WTC11 (cell line): ENCODE data around the gene RPN1. TPM values are rescaled to one million over a fixed set of nuclear protein-coding genes. Genes with fewer than 3 reads are reported as not detected.

Experiments used
- ATAC-seq: fragments of 200-7000 bp; cut with Tn5 transposase; 2 replicates; pipeline ENCODE4 v1.10.0; 2021; ENCODE audit warnings: mild to moderate bottlenecking, moderate library complexity
- CTCF ChIA-PET: fragments of 300-600 bp; sonication (Branson Sonifier 250); formaldehyde crosslinking; loops from one replicate; lab custom pipeline; 2021; ENCODE audit warnings: antibody characterized with exemption; lab: Charles Lee
- POLR2A ChIA-PET: fragments of 350-600 bp; sonication (Branson Sonifier 250); formaldehyde crosslinking; loops from one replicate; lab custom pipeline; 2021; ENCODE audit warnings: antibody characterized with exemption; lab: Charles Lee
- DNase-seq: peaks from one replicate; pipeline ENCODE4 v3.0.0; 2021; ENCODE audit warnings: low spot score
- H3K27ac Mint-ChIP-seq: 2 replicates; pipeline ENCODE4 v1.8.0; 2021; ENCODE audit warnings: mixed read lengths
- H3K27me3 Mint-ChIP-seq: 2 replicates; pipeline ENCODE4 v1.8.0; 2021; ENCODE audit warnings: low read depth, mild to moderate bottlenecking, moderate library complexity, mixed read lengths
- H3K36me3 Mint-ChIP-seq: 2 replicates; pipeline ENCODE4 v1.8.0; 2021; ENCODE audit warnings: mixed read lengths
- H3K4me1 Mint-ChIP-seq: 2 replicates; pipeline ENCODE4 v1.8.0; 2022; ENCODE audit warnings: mixed read lengths
- H3K4me3 Mint-ChIP-seq: 2 replicates; pipeline ENCODE4 v1.8.0; 2021; ENCODE audit warnings: mild to moderate bottlenecking, moderate library complexity, mixed read lengths
- H3K9me3 Mint-ChIP-seq: 2 replicates; pipeline ENCODE4 v1.8.0; 2021; ENCODE audit warnings: mixed read lengths
- ELF4 ChIP-seq: sonication (generic); formaldehyde crosslinking; IDR thresholded peaks from 2 replicates; pipeline ENCODE4 v1.8.1; 2022; ENCODE audit warnings: low read depth, mild to moderate bottlenecking, moderate library complexity, missing genetic modification reagents
- FOXJ3 ChIP-seq: sonication (generic); formaldehyde crosslinking; IDR thresholded peaks from 2 replicates; pipeline ENCODE4 v1.9.0; 2021; ENCODE audit warnings: missing genetic modification reagents, mild to moderate bottlenecking, borderline replicate concordance
- MYBL2 ChIP-seq: sonication (generic); formaldehyde crosslinking; IDR thresholded peaks from 2 replicates; pipeline ENCODE4 v1.8.1; 2023; ENCODE audit warnings: mild to moderate bottlenecking, moderate library complexity, missing genetic modification reagents
- RELA ChIP-seq: sonication (generic); formaldehyde crosslinking; IDR thresholded peaks from 2 replicates; pipeline ENCODE4 v1.8.1; 2022; ENCODE audit warnings: missing genetic modification reagents, mild to moderate bottlenecking, borderline replicate concordance
- TEAD4 ChIP-seq: sonication (generic); formaldehyde crosslinking; IDR thresholded peaks from 2 replicates; pipeline ENCODE4 v1.8.0; 2022; ENCODE audit warnings: mild to moderate bottlenecking, missing genetic modification reagents
- ZNF423 ChIP-seq: fragments of 250-450 bp; sonication (Bioruptor Pico); IDR thresholded peaks from 2 replicates; pipeline ENCODE4 v2.1.2; 2022; ENCODE audit warnings: mild to moderate bottlenecking, moderate library complexity
- total RNA-seq: library from RNA; stranded (reverse); gene quantifications from 3 replicates; pipeline ENCODE4 v1.2.3, GENCODE V29; 2021
- TF ChIP-seq, protein P1 (sequence below): sonication (generic); formaldehyde crosslinking; IDR thresholded peaks from 2 replicates; pipeline ENCODE4 v1.8.0; 2023; ENCODE audit warnings: missing genetic modification reagents, mild to moderate bottlenecking, borderline replicate concordance
- TF ChIP-seq, protein P2 (sequence below): sonication (generic); formaldehyde crosslinking; IDR thresholded peaks from 2 replicates; pipeline ENCODE4 v1.8.0; 2023; ENCODE audit warnings: mild to moderate bottlenecking, missing genetic modification reagents
- TF ChIP-seq, protein P3 (sequence below): sonication (generic); formaldehyde crosslinking; IDR thresholded peaks from 2 replicates; pipeline ENCODE4 v1.8.0; 2023; ENCODE audit warnings: missing genetic modification reagents
- TF ChIP-seq, protein P4 (sequence below): sonication (generic); formaldehyde crosslinking; IDR thresholded peaks from 2 replicates; pipeline ENCODE4 v1.8.1; 2022; ENCODE audit warnings: low read depth, mild to moderate bottlenecking, moderate library complexity, missing genetic modification reagents, borderline replicate concordance
- TF ChIP-seq, protein P5 (sequence below): sonication (generic); formaldehyde crosslinking; IDR thresholded peaks from 2 replicates; pipeline ENCODE4 v1.8.1; 2022; ENCODE audit warnings: missing genetic modification reagents, borderline replicate concordance
- TF ChIP-seq, protein P6 (sequence below): sonication (generic); formaldehyde crosslinking; IDR thresholded peaks from 2 replicates; pipeline ENCODE4 v1.8.0; 2022; ENCODE audit warnings: mild to moderate bottlenecking, missing genetic modification reagents

RPN1 gene
- total RNA-seq, 1 experiment from 2014 or later: 160 TPM

DNA sequence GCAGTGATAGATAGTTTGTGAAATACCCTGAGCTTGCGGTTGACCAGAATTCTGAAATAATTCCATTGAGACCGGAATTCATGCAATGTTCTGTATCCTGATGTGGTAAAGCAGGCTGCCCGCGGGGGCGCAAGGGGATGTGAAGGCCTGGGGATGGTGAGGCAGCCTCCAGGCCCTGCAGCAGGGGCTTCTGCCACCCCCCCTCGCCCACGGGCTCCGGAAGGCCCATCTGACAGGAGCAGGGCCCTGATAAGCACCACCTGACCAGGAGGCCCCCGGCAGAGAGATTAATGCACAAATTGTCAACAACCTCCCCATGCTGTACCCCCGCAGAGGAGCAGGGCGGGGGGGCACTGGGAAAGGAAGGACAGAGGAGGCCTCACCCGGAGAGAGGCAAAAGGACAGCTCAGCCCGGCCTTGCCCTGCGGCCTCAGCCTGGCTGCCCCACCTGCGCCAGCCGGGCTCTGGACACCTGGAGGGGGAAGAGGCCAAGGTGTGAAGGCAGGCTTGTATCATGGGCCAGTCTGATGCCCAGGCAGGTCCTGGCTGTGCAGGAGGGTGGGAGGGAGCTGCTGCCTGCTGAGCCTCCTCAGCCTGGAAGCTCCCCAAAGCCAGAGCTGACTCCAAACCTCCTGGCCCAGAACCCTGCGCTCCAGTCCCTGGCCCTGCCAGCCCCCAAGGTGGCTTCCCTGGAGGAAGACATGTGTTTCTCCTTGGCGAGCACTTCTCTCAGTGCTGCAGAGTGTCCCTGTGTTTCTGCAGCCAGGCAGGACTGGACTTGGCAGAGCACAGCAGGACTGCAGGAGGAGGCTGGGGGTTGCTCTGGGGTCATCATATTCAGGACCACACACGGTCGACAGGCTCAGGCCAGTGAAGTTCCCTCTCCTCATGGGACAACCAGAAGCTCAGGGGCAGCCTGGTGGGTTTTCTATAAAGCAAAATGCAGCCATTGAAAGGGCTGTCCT lies 46.5 kb downstream of the RPN1 start (continued):
- TF ChIP-seq, protein P1, sequence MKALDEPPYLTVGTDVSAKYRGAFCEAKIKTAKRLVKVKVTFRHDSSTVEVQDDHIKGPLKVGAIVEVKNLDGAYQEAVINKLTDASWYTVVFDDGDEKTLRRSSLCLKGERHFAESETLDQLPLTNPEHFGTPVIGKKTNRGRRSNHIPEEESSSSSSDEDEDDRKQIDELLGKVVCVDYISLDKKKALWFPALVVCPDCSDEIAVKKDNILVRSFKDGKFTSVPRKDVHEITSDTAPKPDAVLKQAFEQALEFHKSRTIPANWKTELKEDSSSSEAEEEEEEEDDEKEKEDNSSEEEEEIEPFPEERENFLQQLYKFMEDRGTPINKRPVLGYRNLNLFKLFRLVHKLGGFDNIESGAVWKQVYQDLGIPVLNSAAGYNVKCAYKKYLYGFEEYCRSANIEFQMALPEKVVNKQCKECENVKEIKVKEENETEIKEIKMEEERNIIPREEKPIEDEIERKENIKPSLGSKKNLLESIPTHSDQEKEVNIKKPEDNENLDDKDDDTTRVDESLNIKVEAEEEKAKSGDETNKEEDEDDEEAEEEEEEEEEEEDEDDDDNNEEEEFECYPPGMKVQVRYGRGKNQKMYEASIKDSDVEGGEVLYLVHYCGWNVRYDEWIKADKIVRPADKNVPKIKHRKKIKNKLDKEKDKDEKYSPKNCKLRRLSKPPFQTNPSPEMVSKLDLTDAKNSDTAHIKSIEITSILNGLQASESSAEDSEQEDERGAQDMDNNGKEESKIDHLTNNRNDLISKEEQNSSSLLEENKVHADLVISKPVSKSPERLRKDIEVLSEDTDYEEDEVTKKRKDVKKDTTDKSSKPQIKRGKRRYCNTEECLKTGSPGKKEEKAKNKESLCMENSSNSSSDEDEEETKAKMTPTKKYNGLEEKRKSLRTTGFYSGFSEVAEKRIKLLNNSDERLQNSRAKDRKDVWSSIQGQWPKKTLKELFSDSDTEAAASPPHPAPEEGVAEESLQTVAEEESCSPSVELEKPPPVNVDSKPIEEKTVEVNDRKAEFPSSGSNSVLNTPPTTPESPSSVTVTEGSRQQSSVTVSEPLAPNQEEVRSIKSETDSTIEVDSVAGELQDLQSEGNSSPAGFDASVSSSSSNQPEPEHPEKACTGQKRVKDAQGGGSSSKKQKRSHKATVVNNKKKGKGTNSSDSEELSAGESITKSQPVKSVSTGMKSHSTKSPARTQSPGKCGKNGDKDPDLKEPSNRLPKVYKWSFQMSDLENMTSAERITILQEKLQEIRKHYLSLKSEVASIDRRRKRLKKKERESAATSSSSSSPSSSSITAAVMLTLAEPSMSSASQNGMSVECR (CRISPR knock-in tag): no peak
- TF ChIP-seq TEAD4 (CRISPR knock-in tag): no peak

DNA sequence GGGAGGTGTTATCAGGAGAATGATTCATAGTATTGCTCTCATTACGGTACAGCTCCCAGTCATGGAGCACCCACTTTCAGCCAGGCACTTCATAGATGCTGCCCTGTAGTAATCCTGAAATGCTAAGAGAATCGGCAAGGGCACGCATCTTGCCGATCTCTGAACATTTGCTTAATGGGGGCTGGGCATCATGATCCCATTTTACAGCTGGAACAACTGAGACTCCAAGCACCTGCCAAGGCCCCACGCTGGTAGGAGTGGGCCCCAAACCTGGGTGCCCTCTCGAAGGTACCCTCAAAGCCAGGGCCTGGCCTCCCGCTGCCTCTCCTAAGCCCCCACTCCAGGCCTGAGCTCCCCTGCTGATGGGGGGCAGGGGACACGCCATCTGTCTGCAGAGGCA lies 47.3 kb downstream of the RPN1 start:
- POLR2A ChIA-PET: no interaction called here
- H3K9me3 Mint-ChIP-seq: no peaks in the 10 kb centered on the region
- TF ChIP-seq MYBL2 (CRISPR knock-in tag) (no peak), FOXJ3 (no peak), RELA (CRISPR knock-in tag) (no peak), ZNF423 (CRISPR knock-in tag) (no peak)
- TF ChIP-seq, protein P2, sequence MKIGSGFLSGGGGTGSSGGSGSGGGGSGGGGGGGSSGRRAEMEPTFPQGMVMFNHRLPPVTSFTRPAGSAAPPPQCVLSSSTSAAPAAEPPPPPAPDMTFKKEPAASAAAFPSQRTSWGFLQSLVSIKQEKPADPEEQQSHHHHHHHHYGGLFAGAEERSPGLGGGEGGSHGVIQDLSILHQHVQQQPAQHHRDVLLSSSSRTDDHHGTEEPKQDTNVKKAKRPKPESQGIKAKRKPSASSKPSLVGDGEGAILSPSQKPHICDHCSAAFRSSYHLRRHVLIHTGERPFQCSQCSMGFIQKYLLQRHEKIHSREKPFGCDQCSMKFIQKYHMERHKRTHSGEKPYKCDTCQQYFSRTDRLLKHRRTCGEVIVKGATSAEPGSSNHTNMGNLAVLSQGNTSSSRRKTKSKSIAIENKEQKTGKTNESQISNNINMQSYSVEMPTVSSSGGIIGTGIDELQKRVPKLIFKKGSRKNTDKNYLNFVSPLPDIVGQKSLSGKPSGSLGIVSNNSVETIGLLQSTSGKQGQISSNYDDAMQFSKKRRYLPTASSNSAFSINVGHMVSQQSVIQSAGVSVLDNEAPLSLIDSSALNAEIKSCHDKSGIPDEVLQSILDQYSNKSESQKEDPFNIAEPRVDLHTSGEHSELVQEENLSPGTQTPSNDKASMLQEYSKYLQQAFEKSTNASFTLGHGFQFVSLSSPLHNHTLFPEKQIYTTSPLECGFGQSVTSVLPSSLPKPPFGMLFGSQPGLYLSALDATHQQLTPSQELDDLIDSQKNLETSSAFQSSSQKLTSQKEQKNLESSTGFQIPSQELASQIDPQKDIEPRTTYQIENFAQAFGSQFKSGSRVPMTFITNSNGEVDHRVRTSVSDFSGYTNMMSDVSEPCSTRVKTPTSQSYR (CRISPR knock-in tag): no peak
- TF ChIP-seq, protein P3, sequence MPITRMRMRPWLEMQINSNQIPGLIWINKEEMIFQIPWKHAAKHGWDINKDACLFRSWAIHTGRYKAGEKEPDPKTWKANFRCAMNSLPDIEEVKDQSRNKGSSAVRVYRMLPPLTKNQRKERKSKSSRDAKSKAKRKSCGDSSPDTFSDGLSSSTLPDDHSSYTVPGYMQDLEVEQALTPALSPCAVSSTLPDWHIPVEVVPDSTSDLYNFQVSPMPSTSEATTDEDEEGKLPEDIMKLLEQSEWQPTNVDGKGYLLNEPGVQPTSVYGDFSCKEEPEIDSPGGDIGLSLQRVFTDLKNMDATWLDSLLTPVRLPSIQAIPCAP: no peak
- TF ChIP-seq, all 79 proteins: peak for 0
- H3K4me1 Mint-ChIP-seq: no peaks in the 10 kb centered on the region
- CTCF ChIA-PET: interaction anchor here (0.7 to 1.1 kb wide), 3 partner anchors 14 to 77 kb away, joined by 3 to 4 read pairs (median 4); no protein-coding TSS in a partner anchor
- H3K36me3 Mint-ChIP-seq: no peaks in the 10 kb centered on the region
- no peak overlapping the region for H3K4me3 Mint-ChIP-seq
- H3K27me3 Mint-ChIP-seq: peaks cover 7% of the 10 kb centered on the region; the same call in 1 of the 2 replicates
- ATAC-seq: no peak
- H3K27ac Mint-ChIP-seq: no peak overlapping the region
- no peak for DNase-seq

DNA sequence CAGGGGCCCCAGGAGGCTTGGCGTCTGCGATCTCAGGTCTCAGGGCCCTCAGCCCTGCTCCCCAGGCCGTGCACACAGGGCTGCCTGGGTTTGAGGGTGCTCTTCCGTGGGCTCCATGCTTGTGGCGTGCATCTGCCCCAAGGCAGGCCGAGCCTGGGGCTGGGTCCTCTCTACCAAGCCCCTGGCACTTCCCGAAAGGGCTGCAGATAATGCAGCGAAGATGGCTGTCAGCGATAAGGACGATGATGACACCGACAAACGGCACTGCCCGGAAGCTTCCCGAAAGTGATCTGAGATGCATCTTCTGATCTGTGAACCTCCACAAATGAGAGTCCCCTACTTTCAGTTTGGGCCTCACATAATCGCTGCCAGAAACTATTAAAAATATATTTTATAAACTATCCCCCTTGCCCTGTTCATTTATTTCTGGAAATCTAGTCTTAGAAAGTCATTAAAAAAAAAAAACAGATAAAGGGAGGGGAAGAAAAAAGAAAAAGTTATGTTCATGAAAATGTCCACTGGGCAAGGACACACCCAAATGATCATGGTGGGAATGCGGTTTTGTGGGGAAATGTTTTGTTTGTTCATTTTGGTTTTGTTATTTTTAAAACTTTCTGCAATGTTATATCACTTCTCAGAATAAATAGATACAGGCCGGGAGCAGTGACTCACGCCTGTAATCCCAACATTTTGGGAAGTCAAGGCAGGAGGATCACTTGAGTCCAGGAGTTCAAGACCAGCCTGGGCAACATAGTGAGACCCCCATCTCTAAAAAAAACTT lies 51.5 kb downstream of the RPN1 start:
- Mint-ChIP-seq H3K9me3 (no peaks in the 10 kb centered on the region), H3K4me3 (no peak overlapping the region)
- TF ChIP-seq, protein P4, sequence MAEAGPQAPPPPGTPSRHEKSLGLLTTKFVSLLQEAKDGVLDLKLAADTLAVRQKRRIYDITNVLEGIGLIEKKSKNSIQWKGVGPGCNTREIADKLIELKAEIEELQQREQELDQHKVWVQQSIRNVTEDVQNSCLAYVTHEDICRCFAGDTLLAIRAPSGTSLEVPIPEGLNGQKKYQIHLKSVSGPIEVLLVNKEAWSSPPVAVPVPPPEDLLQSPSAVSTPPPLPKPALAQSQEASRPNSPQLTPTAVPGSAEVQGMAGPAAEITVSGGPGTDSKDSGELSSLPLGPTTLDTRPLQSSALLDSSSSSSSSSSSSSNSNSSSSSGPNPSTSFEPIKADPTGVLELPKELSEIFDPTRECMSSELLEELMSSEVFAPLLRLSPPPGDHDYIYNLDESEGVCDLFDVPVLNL (CRISPR knock-in tag): no peak
- TF ChIP-seq, protein P5, sequence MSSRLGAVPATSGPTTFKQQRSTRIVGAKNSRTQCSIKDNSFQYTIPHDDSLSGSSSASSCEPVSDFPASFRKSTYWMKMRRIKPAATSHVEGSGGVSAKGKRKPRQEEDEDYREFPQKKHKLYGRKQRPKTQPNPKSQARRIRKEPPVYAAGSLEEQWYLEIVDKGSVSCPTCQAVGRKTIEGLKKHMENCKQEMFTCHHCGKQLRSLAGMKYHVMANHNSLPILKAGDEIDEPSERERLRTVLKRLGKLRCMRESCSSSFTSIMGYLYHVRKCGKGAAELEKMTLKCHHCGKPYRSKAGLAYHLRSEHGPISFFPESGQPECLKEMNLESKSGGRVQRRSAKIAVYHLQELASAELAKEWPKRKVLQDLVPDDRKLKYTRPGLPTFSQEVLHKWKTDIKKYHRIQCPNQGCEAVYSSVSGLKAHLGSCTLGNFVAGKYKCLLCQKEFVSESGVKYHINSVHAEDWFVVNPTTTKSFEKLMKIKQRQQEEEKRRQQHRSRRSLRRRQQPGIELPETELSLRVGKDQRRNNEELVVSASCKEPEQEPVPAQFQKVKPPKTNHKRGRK (CRISPR knock-in tag): no peak
- TF ChIP-seq, protein P6, sequence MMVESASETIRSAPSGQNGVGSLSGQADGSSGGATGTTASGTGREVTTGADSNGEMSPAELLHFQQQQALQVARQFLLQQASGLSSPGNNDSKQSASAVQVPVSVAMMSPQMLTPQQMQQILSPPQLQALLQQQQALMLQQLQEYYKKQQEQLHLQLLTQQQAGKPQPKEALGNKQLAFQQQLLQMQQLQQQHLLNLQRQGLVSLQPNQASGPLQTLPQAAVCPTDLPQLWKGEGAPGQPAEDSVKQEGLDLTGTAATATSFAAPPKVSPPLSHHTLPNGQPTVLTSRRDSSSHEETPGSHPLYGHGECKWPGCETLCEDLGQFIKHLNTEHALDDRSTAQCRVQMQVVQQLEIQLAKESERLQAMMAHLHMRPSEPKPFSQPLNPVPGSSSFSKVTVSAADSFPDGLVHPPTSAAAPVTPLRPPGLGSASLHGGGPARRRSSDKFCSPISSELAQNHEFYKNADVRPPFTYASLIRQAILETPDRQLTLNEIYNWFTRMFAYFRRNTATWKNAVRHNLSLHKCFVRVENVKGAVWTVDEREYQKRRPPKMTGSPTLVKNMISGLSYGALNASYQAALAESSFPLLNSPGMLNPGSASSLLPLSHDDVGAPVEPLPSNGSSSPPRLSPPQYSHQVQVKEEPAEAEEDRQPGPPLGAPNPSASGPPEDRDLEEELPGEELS (CRISPR knock-in tag): no peak
- no peak for TF ChIP-seq ELF4 (CRISPR knock-in tag)

More for the DNA sequence above, 51.5 kb downstream of the RPN1 start:
- no peaks in the 10 kb centered on the region for H3K36me3 Mint-ChIP-seq
- ChIA-PET POLR2A (interaction anchor here (0.8 kb wide), 1 partner anchor 19 kb away, joined by 3 read pairs; no protein-coding TSS in a partner anchor), CTCF (interaction anchor here (1.4 to 5.0 kb wide), 3 partner anchors 9 to 19 kb away, joined by 5 to 35 read pairs (median 7); no protein-coding TSS in a partner anchor)
- ATAC-seq: no peak
- no peak overlapping the region for H3K27ac Mint-ChIP-seq
- H3K4me1 Mint-ChIP-seq: no peaks in the 10 kb centered on the region
- no peaks in the 10 kb centered on the region for H3K27me3 Mint-ChIP-seq
- DNase-seq: no peak
